WTC11 (cell line): ENCODE results near the gene DNM3. TPM values are rescaled to one million over a fixed set of nuclear protein-coding genes. Genes with fewer than 3 reads are reported as not detected.

Source experiments
- ATAC-seq: fragments of 200-7000 bp; cut with Tn5 transposase; 2 replicates; pipeline ENCODE4 v1.10.0; 2021; ENCODE audit warnings: mild to moderate bottlenecking, moderate library complexity
- CTCF ChIA-PET: fragments of 300-600 bp; sonication (Branson Sonifier 250); formaldehyde crosslinking; loops from one replicate; lab custom pipeline; 2021; ENCODE audit warnings: antibody characterized with exemption; lab: Charles Lee
- POLR2A ChIA-PET: fragments of 350-600 bp; sonication (Branson Sonifier 250); formaldehyde crosslinking; loops from one replicate; lab custom pipeline; 2021; ENCODE audit warnings: antibody characterized with exemption; lab: Charles Lee
- DNase-seq: peaks from one replicate; pipeline ENCODE4 v3.0.0; 2021; ENCODE audit warnings: low spot score
- H3K27ac Mint-ChIP-seq: 2 replicates; pipeline ENCODE4 v1.8.0; 2021; ENCODE audit warnings: mixed read lengths
- H3K27me3 Mint-ChIP-seq: 2 replicates; pipeline ENCODE4 v1.8.0; 2021; ENCODE audit warnings: low read depth, mild to moderate bottlenecking, moderate library complexity, mixed read lengths
- H3K36me3 Mint-ChIP-seq: 2 replicates; pipeline ENCODE4 v1.8.0; 2021; ENCODE audit warnings: mixed read lengths
- H3K4me1 Mint-ChIP-seq: 2 replicates; pipeline ENCODE4 v1.8.0; 2022; ENCODE audit warnings: mixed read lengths
- H3K4me3 Mint-ChIP-seq: 2 replicates; pipeline ENCODE4 v1.8.0; 2021; ENCODE audit warnings: mild to moderate bottlenecking, moderate library complexity, mixed read lengths
- H3K9me3 Mint-ChIP-seq: 2 replicates; pipeline ENCODE4 v1.8.0; 2021; ENCODE audit warnings: mixed read lengths
- ATF3 ChIP-seq: sonication (generic); formaldehyde crosslinking; conservative IDR thresholded peaks from 2 replicates; pipeline ENCODE4 v1.8.1; 2022; ENCODE audit warnings: mild to moderate bottlenecking, missing genetic modification reagents
- CDX4 ChIP-seq: fragments of 250-450 bp; sonication (Bioruptor Pico); IDR thresholded peaks from 2 replicates; pipeline ENCODE4 v1.9.0; 2021; ENCODE audit warnings: moderate library complexity, mild to moderate bottlenecking, inconsistent platforms, borderline replicate concordance
- CREB1 ChIP-seq: sonication (generic); formaldehyde crosslinking; IDR thresholded peaks from 2 replicates; pipeline ENCODE4 v1.8.0; 2023; ENCODE audit warnings: mild to moderate bottlenecking, missing genetic modification reagents
- CREM ChIP-seq: sonication (generic); formaldehyde crosslinking; IDR thresholded peaks from 2 replicates; pipeline ENCODE4 v1.8.1; 2022; ENCODE audit warnings: mild to moderate bottlenecking, missing genetic modification reagents, moderate library complexity
- E2F1 ChIP-seq: sonication (generic); formaldehyde crosslinking; IDR thresholded peaks from 2 replicates; pipeline ENCODE4 v1.8.0; 2022; ENCODE audit warnings: mild to moderate bottlenecking, missing genetic modification reagents
- EMX1 ChIP-seq: fragments of 250-450 bp; sonication (Bioruptor Pico); IDR thresholded peaks from 2 replicates; pipeline ENCODE4 v1.8.0; 2021; ENCODE audit warnings: mild to moderate bottlenecking
- ERG ChIP-seq: fragments of 250-450 bp; sonication (Bioruptor Pico); IDR thresholded peaks from 2 replicates; pipeline ENCODE4 v1.8.0; 2021; ENCODE audit warnings: mild to moderate bottlenecking
- FOXK1 ChIP-seq: sonication (generic); formaldehyde crosslinking; IDR thresholded peaks from 2 replicates; pipeline ENCODE4 v1.8.0; 2022; ENCODE audit warnings: mild to moderate bottlenecking, moderate library complexity, missing genetic modification reagents
- FOXP1 ChIP-seq: sonication (generic); formaldehyde crosslinking; IDR thresholded peaks from 2 replicates; pipeline ENCODE4 v1.8.0; 2022; ENCODE audit warnings: missing genetic modification reagents, mild to moderate bottlenecking, moderate library complexity, borderline replicate concordance
- FOXP4 ChIP-seq: sonication (generic); formaldehyde crosslinking; IDR thresholded peaks from 2 replicates; pipeline ENCODE4 v1.8.0; 2022; ENCODE audit warnings: mild to moderate bottlenecking, missing genetic modification reagents
- GABPB1 ChIP-seq: sonication (generic); formaldehyde crosslinking; IDR thresholded peaks from 2 replicates; pipeline ENCODE4 v1.8.1; 2023; ENCODE audit warnings: mild to moderate bottlenecking, missing genetic modification reagents
- GRHL2 ChIP-seq: fragments of 250-450 bp; sonication (Bioruptor Pico); IDR thresholded peaks from 2 replicates; pipeline ENCODE4 v1.8.0; 2022; ENCODE audit warnings: mild to moderate bottlenecking, moderate library complexity; ENCODE audit not compliant: insufficient replicate concordance, severe bottlenecking
- IRF1 ChIP-seq: sonication (generic); formaldehyde crosslinking; IDR thresholded peaks from 2 replicates; pipeline ENCODE4 v1.8.0; 2023; ENCODE audit warnings: missing genetic modification reagents
- IRF2 ChIP-seq: sonication (generic); formaldehyde crosslinking; IDR thresholded peaks from 2 replicates; pipeline ENCODE4 v1.8.0; 2022; ENCODE audit warnings: low read depth, missing genetic modification reagents, borderline replicate concordance
- JAZF1 ChIP-seq: fragments of 250-450 bp; sonication (Bioruptor Pico); IDR thresholded peaks from 2 replicates; pipeline ENCODE4 v1.9.0; 2021; ENCODE audit warnings: moderate library complexity, mild to moderate bottlenecking, inconsistent platforms
- JUN ChIP-seq: sonication (generic); formaldehyde crosslinking; IDR thresholded peaks from 2 replicates; pipeline ENCODE4 v1.8.0; 2023; ENCODE audit warnings: mild to moderate bottlenecking, missing genetic modification reagents
- MXD4 ChIP-seq: fragments of 250-450 bp; sonication (Bioruptor Pico); IDR thresholded peaks from 2 replicates; pipeline ENCODE4 v1.8.0; 2021; ENCODE audit warnings: mild to moderate bottlenecking, moderate library complexity, borderline replicate concordance
- NFATC4 ChIP-seq: fragments of 250-450 bp; sonication (Bioruptor Pico); IDR thresholded peaks from 2 replicates; pipeline ENCODE4 v1.9.0; 2021; ENCODE audit warnings: mild to moderate bottlenecking
- NR2C2 ChIP-seq: sonication (generic); formaldehyde crosslinking; IDR thresholded peaks from 2 replicates; pipeline ENCODE4 v1.8.0; 2022; ENCODE audit warnings: mild to moderate bottlenecking, missing genetic modification reagents
- PREB ChIP-seq: sonication (generic); formaldehyde crosslinking; IDR thresholded peaks from 2 replicates; pipeline ENCODE4 v1.8.1; 2022; ENCODE audit warnings: mild to moderate bottlenecking, missing genetic modification reagents, moderate library complexity, borderline replicate concordance
- RELA ChIP-seq: sonication (generic); formaldehyde crosslinking; IDR thresholded peaks from 2 replicates; pipeline ENCODE4 v1.8.1; 2022; ENCODE audit warnings: missing genetic modification reagents, mild to moderate bottlenecking, borderline replicate concordance
- SOX15 ChIP-seq: fragments of 250-450 bp; sonication (Bioruptor Pico); IDR thresholded peaks from 2 replicates; pipeline ENCODE4 v1.9.0; 2021; ENCODE audit warnings: mild to moderate bottlenecking
- SP1 ChIP-seq: sonication (generic); formaldehyde crosslinking; conservative IDR thresholded peaks from 2 replicates; pipeline ENCODE4 v1.8.1; 2022; ENCODE audit warnings: missing genetic modification reagents
- TCF7 ChIP-seq: sonication (generic); formaldehyde crosslinking; IDR thresholded peaks from 2 replicates; pipeline ENCODE4 v1.8.0; 2022; ENCODE audit warnings: mild to moderate bottlenecking, low read depth, missing genetic modification reagents, moderate library complexity
- TEAD4 ChIP-seq: sonication (generic); formaldehyde crosslinking; IDR thresholded peaks from 2 replicates; pipeline ENCODE4 v1.8.0; 2022; ENCODE audit warnings: mild to moderate bottlenecking, missing genetic modification reagents
- USF1 ChIP-seq: sonication (generic); formaldehyde crosslinking; IDR thresholded peaks from 2 replicates; pipeline ENCODE4 v1.8.0; 2022; ENCODE audit warnings: mild to moderate bottlenecking, missing genetic modification reagents
- ZNF396 ChIP-seq: fragments of 250-450 bp; sonication (Bioruptor Pico); IDR thresholded peaks from 2 replicates; pipeline ENCODE4 v1.8.0; 2021; ENCODE audit warnings: mild to moderate bottlenecking, moderate library complexity, borderline replicate concordance
- total RNA-seq: library from RNA; stranded (reverse); gene quantifications from 3 replicates; pipeline ENCODE4 v1.2.3, GENCODE V29; 2021

DNM3 gene
- total RNA-seq, 1 experiment from 2014 or later, result 1.9 TPM

GRCh38 chr1:171884475-171884874 lies 43.2 kb downstream of the DNM3 start:
- no peak for TF ChIP-seq CREB1 (CRISPR knock-in tag)
- no peak for TF ChIP-seq IRF1 (CRISPR knock-in tag)
- TF ChIP-seq RELA (CRISPR knock-in tag), result no peak
- TF ChIP-seq PREB (CRISPR knock-in tag), result no peak
- no peak for TF ChIP-seq FOXP4 (CRISPR knock-in tag)
- TF ChIP-seq GABPB1, result no peak
- no peak for TF ChIP-seq ERG (CRISPR knock-in tag)
- no peak for TF ChIP-seq USF1 (CRISPR knock-in tag)
- no peak for TF ChIP-seq CDX4 (CRISPR knock-in tag)
- no peak for TF ChIP-seq JAZF1 (CRISPR knock-in tag)
- TF ChIP-seq GRHL2, result no peak
- no peak for TF ChIP-seq IRF2 (CRISPR knock-in tag)
- TF ChIP-seq ATF3 (CRISPR knock-in tag), result no peak
- no peak for TF ChIP-seq ZNF396 (CRISPR knock-in tag)
- TF ChIP-seq TEAD4 (CRISPR knock-in tag), result no peak
- no peak for TF ChIP-seq SOX15
- TF ChIP-seq JUN (CRISPR knock-in tag), result no peak
- TF ChIP-seq NFATC4 (CRISPR knock-in tag), result no peak
- TF ChIP-seq FOXP1 (CRISPR knock-in tag), result no peak
- TF ChIP-seq SP1 (CRISPR knock-in tag), result no peak
- H3K36me3 Mint-ChIP-seq, result no peaks in the 10 kb centered on the region
- no peaks in the 10 kb centered on the region for H3K27me3 Mint-ChIP-seq
- H3K4me1 Mint-ChIP-seq, result peaks cover 6% of the 10 kb centered on the region
- ChIA-PET POLR2A (no interaction called here), CTCF (no interaction called here)
- ATAC-seq (no peak), DNase-seq (no peak)
- H3K27ac Mint-ChIP-seq, result no peak overlapping the region
- H3K4me3 Mint-ChIP-seq, result no peak overlapping the region
- no peaks in the 10 kb centered on the region for H3K9me3 Mint-ChIP-seq

- ChIA-PET CTCF (no interaction called here), POLR2A (no interaction called here)
- H3K27me3 Mint-ChIP-seq, result no peaks in the 10 kb centered on the region
- no peaks in the 10 kb centered on the region for H3K4me1 Mint-ChIP-seq
- ATAC-seq, result no peak
- no peaks in the 10 kb centered on the region; the same call in 1 of the 2 replicates for H3K36me3 Mint-ChIP-seq
- DNase-seq, result no peak
- no peak overlapping the region for H3K27ac Mint-ChIP-seq
- H3K9me3 Mint-ChIP-seq, result peaks cover 20% of the 10 kb centered on the region
- H3K4me3 Mint-ChIP-seq, result no peak overlapping the region
- TF ChIP-seq TCF7 (CRISPR knock-in tag), result no peak
- TF ChIP-seq NR2C2, result no peak
- TF ChIP-seq ZNF396 (CRISPR knock-in tag), result no peak
- TF ChIP-seq EMX1 (CRISPR knock-in tag), result no peak
- no peak for TF ChIP-seq E2F1 (CRISPR knock-in tag)
- TF ChIP-seq MXD4 (CRISPR knock-in tag), result no peak
- no peak for TF ChIP-seq PREB (CRISPR knock-in tag)
- no peak for TF ChIP-seq CREM (CRISPR knock-in tag)
- no peak for TF ChIP-seq GABPB1
- TF ChIP-seq FOXK1 (CRISPR knock-in tag), result no peak
- TF ChIP-seq USF1 (CRISPR knock-in tag), result no peak
These were observed 48.8 kb downstream of the DNM3 start for GRCh38 chr1:171890131-171890530.
